ENCODE measurements around the gene VPS45. TPM values are rescaled to one million over a fixed set of nuclear protein-coding genes. Genes with fewer than 3 reads are reported as not detected.

Gene VPS45
- total and polyA plus RNA-seq, 2 donors = 28.8 to 102 TPM

DNA sequence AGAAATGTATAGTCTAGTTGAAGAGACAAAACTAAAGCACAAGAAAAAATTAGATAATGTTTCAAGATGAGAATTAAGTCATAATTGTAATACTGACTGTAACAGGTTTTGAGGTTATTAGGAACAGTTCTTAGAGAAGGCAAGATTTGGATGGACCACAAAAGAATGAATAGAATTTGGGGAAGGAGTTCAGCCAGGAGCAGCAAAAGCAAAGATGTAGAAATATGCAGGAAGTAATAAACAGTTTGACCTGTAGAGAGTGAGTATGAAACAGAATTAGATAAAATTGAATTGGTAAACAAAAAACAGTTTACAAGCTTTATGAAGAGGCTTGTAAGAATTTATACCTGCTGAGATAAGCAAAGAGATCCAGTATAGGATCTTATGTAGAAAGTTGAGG lies 16.3 kb downstream of the VPS45 start:
- Histone ChIP-seq H3K4me3 (ENCODE audit: low read depth, low read length) (no peak overlapping the region), H3K36me3 (ENCODE audit: insufficient read depth) (peaks cover 1% of the 10 kb centered on the region), H3K4me1 (ENCODE audit: insufficient read depth) (no peaks in the 10 kb centered on the region), H3K27ac (ENCODE audit: low read depth) (no peak overlapping the region)
- no peak for DNase-seq (ENCODE audit: extremely low spot score)

GRCh38 chr1:150085406-150085805 lies 17.8 kb downstream of the VPS45 start:
- no peak overlapping the region for H3K27ac ChIP-seq (ENCODE audit: low read depth)
- no peak for DNase-seq (ENCODE audit: extremely low spot score)
- no peaks in the 10 kb centered on the region for H3K36me3 ChIP-seq (ENCODE audit: insufficient read depth)
- H3K4me1 ChIP-seq (ENCODE audit: insufficient read depth) = no peaks in the 10 kb centered on the region
- H3K4me3 ChIP-seq (ENCODE audit: low read depth, low read length) = no peak overlapping the region
- WGBS = 56% methylated on average over 2 of the region's 2 CpGs

DNA sequence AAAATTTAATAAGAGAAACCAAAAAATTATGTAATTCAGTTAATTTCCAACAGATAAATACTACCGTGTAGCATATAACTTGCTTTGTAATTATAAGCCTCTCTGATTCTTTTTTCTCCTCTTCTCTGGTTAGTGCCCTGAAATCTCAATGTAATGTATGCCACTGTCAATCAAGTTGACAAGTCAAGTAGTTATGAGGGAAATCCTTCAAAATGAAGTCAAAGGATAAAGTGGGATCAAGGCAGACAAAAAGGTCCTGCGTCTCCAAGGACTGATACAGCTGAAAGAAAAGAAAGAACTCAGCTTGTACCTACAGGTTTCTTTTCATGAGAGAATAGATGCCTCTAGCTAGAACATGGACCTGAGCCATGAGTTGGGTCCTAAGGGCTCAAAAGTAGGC lies 19.8 kb downstream of the VPS45 start:
- 82% methylated on average over 2 of the region's 2 CpGs for WGBS
- H3K36me3 ChIP-seq (ENCODE audit: insufficient read depth) = peaks cover 3% of the 10 kb centered on the region
- no peak overlapping the region for H3K4me3 ChIP-seq (ENCODE audit: low read depth, low read length)
- no peaks in the 10 kb centered on the region for H3K4me1 ChIP-seq (ENCODE audit: insufficient read depth)
- no peak overlapping the region for H3K27ac ChIP-seq (ENCODE audit: low read depth)
- DNase-seq (ENCODE audit: extremely low spot score) = no peak

DNA sequence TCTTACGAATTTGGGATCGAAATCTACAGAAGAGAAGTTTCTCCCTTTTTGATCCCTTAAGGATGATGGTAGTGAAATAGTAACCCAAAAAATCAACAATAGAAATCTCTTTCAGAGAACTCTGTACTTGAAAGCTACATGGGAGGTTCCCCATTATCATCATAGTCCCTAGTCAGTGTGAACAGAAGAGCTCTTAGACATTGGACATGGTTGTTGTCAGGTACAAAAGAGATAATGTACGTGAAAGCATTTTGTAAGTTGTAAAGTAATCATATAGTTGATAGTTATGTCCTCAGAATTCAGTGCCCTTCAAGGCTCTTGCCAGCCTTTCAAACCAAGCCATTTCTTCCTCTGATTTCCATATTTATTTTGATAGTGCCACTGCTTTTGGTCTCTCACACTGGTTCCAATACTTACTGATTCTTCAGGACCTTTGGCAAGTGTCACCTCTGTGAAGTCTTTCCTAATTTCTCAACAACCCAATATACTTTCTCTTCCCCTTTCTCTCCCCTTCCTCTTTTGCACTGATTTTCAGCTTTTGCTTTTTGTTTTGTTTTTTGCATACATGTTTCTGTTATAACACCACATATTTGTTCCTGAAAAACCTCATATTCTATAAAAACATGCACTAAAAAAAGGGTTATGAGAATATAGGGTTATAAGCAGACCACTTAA lies 22.4 kb downstream of the VPS45 start:
- Histone ChIP-seq H3K36me3 (ENCODE audit: insufficient read depth) (peaks cover 3% of the 10 kb centered on the region), H3K27ac (ENCODE audit: low read depth) (no peak overlapping the region), H3K4me3 (ENCODE audit: low read depth, low read length) (no peak overlapping the region), H3K4me1 (ENCODE audit: insufficient read depth) (no peaks in the 10 kb centered on the region)
- 94% methylated on average over 3 of the region's 3 CpGs for WGBS
- DNase-seq (ENCODE audit: extremely low spot score) = no peak

GRCh38 chr1:150092180-150092791 lies 24.7 kb downstream of the VPS45 start:
- peaks cover 3% of the 10 kb centered on the region for H3K36me3 ChIP-seq (ENCODE audit: insufficient read depth)
- H3K4me3 ChIP-seq (ENCODE audit: low read depth, low read length) = no peak overlapping the region
- DNase-seq (ENCODE audit: extremely low spot score) = no peak
- 76% methylated on average over 3 of the region's 3 CpGs for WGBS
- no peak overlapping the region for H3K27ac ChIP-seq (ENCODE audit: low read depth)
- no peaks in the 10 kb centered on the region for H3K4me1 ChIP-seq (ENCODE audit: insufficient read depth)

- H3K4me3 ChIP-seq (ENCODE audit: low read depth, low read length) = no peak overlapping the region
- DNase-seq (ENCODE audit: extremely low spot score) = no peak
- no peak overlapping the region for H3K27ac ChIP-seq (ENCODE audit: low read depth)
- no peaks in the 10 kb centered on the region for H3K4me1 ChIP-seq (ENCODE audit: insufficient read depth)
- 50% methylated on average over 1 of the region's 1 CpG for whole genome bisulfite sequencing
- H3K36me3 ChIP-seq (ENCODE audit: insufficient read depth) = peaks cover 3% of the 10 kb centered on the region
These were observed 26.2 kb downstream of the VPS45 start for GRCh38 chr1:150093805-150094204.

DNA sequence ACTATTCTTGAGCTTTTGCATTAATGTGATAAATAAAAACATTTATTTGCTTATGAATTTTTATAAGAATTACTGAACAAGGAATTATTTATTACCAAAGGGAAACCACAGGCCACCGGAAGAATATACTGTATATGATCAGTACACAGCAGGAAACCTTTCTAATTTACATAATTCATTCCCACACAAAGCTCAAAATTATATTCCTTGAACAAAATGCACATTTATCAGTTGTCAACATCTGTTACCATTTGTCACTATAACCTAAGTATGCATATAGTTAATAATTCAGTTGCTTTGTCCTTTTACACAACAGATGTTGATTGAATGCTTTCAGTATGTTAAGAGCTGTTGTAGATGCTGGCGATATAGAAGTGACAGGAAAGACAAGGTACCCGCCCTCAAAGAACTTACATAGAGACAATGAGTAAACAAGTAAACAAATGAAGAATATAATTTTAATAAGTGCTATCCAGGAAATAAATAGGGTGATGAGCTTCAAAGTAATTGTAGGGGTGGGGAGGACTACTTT lies 27.2 kb downstream of the VPS45 start:
- no peak overlapping the region for H3K4me3 ChIP-seq (ENCODE audit: low read depth, low read length)
- no peaks in the 10 kb centered on the region for H3K4me1 ChIP-seq (ENCODE audit: insufficient read depth)
- no peak overlapping the region for H3K27ac ChIP-seq (ENCODE audit: low read depth)
- no peak for DNase-seq (ENCODE audit: extremely low spot score)
- peaks cover 3% of the 10 kb centered on the region for H3K36me3 ChIP-seq (ENCODE audit: insufficient read depth)
- WGBS = 92% methylated on average over 3 of the region's 3 CpGs

- Histone ChIP-seq H3K4me1 (ENCODE audit: insufficient read depth) (no peaks in the 10 kb centered on the region), H3K36me3 (ENCODE audit: insufficient read depth) (no peaks in the 10 kb centered on the region), H3K4me3 (ENCODE audit: low read depth, low read length) (no peak overlapping the region), H3K27ac (ENCODE audit: low read depth) (no peak overlapping the region)
- DNase-seq (ENCODE audit: extremely low spot score) = no peak
- 48% methylated on average over 1 of the region's 1 CpG for WGBS
These were observed 35.4 kb downstream of the VPS45 start for GRCh38 chr1:150102986-150103385.

DNA sequence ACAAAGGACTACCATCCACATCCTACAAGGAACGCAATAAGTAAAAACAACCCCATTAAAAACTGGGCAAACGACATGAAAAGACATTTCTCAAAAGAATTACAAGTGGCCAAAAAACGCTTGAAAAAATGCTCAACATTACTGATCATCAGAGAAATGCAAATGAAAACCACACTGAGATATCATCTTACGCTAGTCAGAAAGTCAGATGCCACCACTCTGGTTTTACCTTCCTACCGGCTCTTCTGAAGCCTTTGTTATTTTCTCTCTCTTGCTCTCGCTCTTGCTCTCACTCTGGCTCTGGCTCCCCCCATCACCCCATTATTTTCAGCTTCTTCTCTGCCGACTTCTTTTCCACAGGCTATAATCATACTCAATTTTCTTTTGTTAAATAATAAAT lies 38.8 kb downstream of the VPS45 start:
- no peaks in the 10 kb centered on the region for H3K36me3 ChIP-seq (ENCODE audit: insufficient read depth)
- no peak overlapping the region for H3K4me3 ChIP-seq (ENCODE audit: low read depth, low read length)
- whole genome bisulfite sequencing = 88% methylated on average over 7 of the region's 7 CpGs
- no peaks in the 10 kb centered on the region for H3K4me1 ChIP-seq (ENCODE audit: insufficient read depth)
- no peak for DNase-seq (ENCODE audit: extremely low spot score)
- no peak overlapping the region for H3K27ac ChIP-seq (ENCODE audit: low read depth)

DNA sequence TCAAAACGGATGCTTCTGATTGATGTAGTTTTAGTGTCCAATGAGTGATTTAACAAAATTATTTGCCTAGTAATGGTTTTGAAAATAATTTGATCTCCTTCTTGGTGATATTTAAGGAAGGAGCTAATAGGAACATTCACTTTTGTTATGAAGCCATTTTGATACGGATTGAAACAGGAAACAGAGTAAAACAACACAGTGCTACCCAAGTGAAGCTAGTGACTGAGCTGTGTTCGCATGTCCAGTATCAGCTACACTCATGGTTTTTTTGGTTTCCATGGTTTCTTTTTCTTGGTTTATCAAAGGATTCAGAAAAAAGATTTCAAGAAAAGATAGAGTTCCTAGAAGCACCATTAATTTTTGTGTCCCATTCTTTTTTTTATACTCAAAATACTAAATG lies 42.0 kb downstream of the VPS45 start:
- DNase-seq (ENCODE audit: extremely low spot score) = no peak
- H3K27ac ChIP-seq (ENCODE audit: low read depth) = no peak overlapping the region

GRCh38 chr1:150110116-150110515 lies 42.5 kb downstream of the VPS45 start:
- H3K4me1 ChIP-seq (ENCODE audit: insufficient read depth) = no peaks in the 10 kb centered on the region
- H3K27ac ChIP-seq (ENCODE audit: low read depth) = no peak overlapping the region
- H3K4me3 ChIP-seq (ENCODE audit: low read depth, low read length) = no peak overlapping the region
- no peaks in the 10 kb centered on the region for H3K36me3 ChIP-seq (ENCODE audit: insufficient read depth)
- no peak for DNase-seq (ENCODE audit: extremely low spot score)
- WGBS = 68% methylated on average over 2 of the region's 2 CpGs

More for the DNA sequence above, 42.0 kb downstream of the VPS45 start:
- H3K4me3 ChIP-seq (ENCODE audit: low read depth, low read length) = no peak overlapping the region
- H3K36me3 ChIP-seq (ENCODE audit: insufficient read depth) = no peaks in the 10 kb centered on the region
- 78% methylated on average over 3 of the region's 3 CpGs for WGBS
- H3K4me1 ChIP-seq (ENCODE audit: insufficient read depth) = no peaks in the 10 kb centered on the region

DNA sequence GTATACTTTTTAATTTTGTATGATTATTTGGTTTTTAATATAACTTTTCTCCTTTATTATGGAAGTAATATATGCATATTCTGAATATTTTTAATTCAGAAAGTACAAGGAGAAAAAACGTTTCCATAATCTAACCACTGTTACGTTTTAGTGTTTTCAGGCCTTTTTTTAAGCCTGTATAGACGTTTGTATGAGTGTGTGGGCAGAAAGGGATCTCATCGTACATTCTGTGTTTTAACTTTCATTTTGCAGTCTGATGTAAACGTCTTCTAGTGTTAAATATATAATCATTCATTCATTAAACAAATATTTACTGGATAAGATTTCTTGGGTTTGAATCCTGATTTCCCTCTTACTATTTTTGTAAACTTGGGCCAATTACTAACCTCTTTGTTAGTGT lies 44.1 kb downstream of the VPS45 start:
- Histone ChIP-seq H3K4me3 (ENCODE audit: low read depth, low read length) (no peak overlapping the region), H3K27ac (ENCODE audit: low read depth) (no peak overlapping the region), H3K36me3 (ENCODE audit: insufficient read depth) (no peaks in the 10 kb centered on the region), H3K4me1 (ENCODE audit: insufficient read depth) (no peaks in the 10 kb centered on the region)
- DNase-seq (ENCODE audit: extremely low spot score) = no peak
- 63% methylated on average over 5 of the region's 5 CpGs for WGBS

DNA sequence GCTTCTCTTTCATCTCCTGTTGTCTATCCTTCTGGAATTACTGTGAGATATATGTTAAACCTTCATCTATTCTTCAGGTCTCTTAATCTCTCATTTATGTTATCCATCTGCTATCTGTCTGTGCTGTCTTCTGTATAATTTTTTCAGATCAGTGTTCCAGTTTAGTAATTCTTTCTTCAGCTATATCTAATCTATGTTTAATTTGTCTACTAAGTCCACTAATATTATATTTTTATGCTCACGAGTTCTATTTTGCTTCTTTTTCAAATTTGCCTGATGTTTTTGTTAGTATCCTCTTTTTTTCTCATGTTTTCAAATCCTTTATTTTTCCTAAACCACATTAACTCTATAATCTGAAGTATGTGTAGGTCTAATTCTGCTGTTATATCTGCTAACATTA lies 47.5 kb downstream of the VPS45 start:
- DNase-seq (ENCODE audit: extremely low spot score) = no peak
- Histone ChIP-seq H3K27ac (ENCODE audit: low read depth) (no peak overlapping the region), H3K36me3 (ENCODE audit: insufficient read depth) (no peaks in the 10 kb centered on the region), H3K4me3 (ENCODE audit: low read depth, low read length) (no peak overlapping the region), H3K4me1 (ENCODE audit: insufficient read depth) (no peaks in the 10 kb centered on the region)
- 94% methylated on average over 1 of the region's 1 CpG for WGBS

DNA sequence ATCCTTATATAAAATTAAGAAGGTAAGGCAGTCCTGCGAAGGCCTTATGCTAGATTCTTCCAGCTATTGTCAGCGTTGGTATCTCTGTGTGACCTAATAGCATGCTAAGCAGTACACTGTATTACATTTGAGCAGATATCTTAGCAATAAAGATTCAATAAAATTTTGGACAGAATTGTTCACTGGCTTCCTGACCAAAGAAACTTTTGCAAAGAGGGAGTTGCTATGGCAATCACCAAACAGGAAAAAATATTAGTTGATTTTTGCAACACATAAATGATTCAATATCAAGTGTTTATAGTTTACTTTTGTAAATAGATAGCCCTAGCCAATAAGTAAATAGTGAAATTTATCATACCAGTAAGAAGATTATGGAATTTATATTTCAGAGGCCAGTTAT lies 51.1 kb downstream of the VPS45 start:
- H3K27ac ChIP-seq (ENCODE audit: low read depth) = no peak overlapping the region
- DNase-seq (ENCODE audit: extremely low spot score) = no peak
- H3K4me1 ChIP-seq (ENCODE audit: insufficient read depth) = no peaks in the 10 kb centered on the region
- 46% methylated on average over 2 of the region's 2 CpGs for WGBS
- no peak overlapping the region for H3K4me3 ChIP-seq (ENCODE audit: low read depth, low read length)
- H3K36me3 ChIP-seq (ENCODE audit: insufficient read depth) = no peaks in the 10 kb centered on the region
